Measurements from ENCODE around the gene HOOK1. TPM values are rescaled to one million over a fixed set of nuclear protein-coding genes. Genes with fewer than 3 reads are reported as not detected.

The HOOK1 gene
- polyA plus RNA-seq, 3 donors: not detected

DNA sequence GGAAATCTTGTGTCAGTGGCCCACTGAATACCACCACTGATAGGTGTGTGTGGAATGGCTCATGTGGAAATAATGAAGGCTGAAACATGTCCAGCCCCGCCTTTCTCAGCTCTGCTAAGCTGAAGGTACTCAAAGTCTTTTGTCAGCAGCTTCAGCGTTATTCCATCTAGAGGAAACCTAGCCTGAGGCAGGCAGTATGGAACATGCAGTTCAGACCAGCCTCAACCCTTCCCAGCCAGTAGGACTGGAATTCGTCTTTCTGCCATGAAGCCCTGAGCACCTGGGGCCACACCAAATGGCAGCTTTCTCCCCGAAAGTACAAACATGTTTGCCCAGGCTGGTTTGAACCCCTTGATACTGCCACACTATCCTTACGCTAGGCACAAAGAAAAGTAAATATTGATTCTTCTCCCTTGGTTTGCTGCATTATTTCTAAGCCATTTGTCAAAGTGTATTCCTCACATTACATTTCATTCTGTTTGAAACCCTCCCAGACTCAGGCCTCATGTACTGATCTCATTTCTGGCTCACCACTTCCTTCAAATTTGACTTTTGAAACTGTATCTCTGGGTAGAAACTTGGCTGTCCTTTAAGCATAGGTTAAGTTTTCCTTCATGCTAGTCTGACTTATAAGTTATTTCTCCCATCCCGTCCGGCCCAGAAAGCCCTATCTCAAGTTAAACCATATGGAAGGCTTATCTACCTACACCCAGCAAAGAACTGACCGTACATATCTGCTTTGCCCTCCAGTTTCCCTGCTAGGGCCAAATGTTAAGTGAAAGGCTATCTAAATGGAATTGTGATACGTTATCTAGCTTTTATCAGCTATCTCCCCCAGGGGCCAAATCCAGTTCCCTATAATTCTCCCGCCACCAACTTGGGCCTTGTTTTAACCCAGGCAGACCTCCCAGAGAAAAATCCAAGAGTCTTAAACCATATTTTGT is 45.7 kb upstream of the HOOK1 start:
- H3K4me1 Mint-ChIP-seq: peaks cover 2% of the 10 kb centered on the region
- Histone ChIP-seq H3K4me1 (ENCODE audit: control insufficient read depth in 1 of 2, insufficient read depth in 2 of 2, low read length in 2 of 2) (no peaks in the 10 kb centered on the region), H3K4me3 (replicated peaks in 1 of 3; ENCODE audit: low read depth in 2 of 3, low read length in 3 of 3) (no peak overlapping the region), H3K9me3 (replicated peaks in 1 of 2; ENCODE audit: control insufficient read depth in 1 of 2, insufficient read depth in 1 of 2, low read length in 2 of 2) (no peaks in the 10 kb centered on the region), H3K27me3 (ENCODE audit: control insufficient read depth in 2 of 2, insufficient read depth in 2 of 2, low read length in 2 of 2) (no peaks in the 10 kb centered on the region), H3K4me2 (replicated peaks; ENCODE audit: extremely low read depth, low read length, poor library complexity, severe bottlenecking) (no peak overlapping the region), H3K36me3 (replicated peaks in 1 of 2; ENCODE audit: control insufficient read depth in 1 of 2, insufficient read depth in 2 of 2, low read length in 2 of 2) (no peaks in the 10 kb centered on the region), H3K27ac (ENCODE audit: low read depth in 1 of 2, low read length in 2 of 2) (no peak overlapping the region), H3K79me2 (ENCODE audit: insufficient read depth, low read length) (no peaks in the 10 kb centered on the region), H3K9ac (ENCODE audit: insufficient read depth, low read length, poor library complexity, severe bottlenecking) (no peak overlapping the region), H2AFZ (ENCODE audit: insufficient read depth, low read depth, low read length, poor library complexity, severe bottlenecking) (no peak overlapping the region), H4K20me1 (ENCODE audit: insufficient read depth, low read length) (no peaks in the 10 kb centered on the region)
- H3K36me3 Mint-ChIP-seq: no peaks in the 10 kb centered on the region
- WGBS (ENCODE audit: insufficient coverage): 98% methylated on average over 4 of the region's 10 CpGs
- peaks cover 0 to 1% (median 0%) of the 10 kb centered on the region in 3 donors for H3K27me3 Mint-ChIP-seq (ENCODE audit: low read depth in 3 of 3)
- intact Hi-C loops (cut with micrococcal nuclease): no loop called here
- H3K4me3 Mint-ChIP-seq: no peak overlapping the region
- TF ChIP-seq CTCF (IDR thresholded peaks at IDR 0.05): no peak
- no peak for DNase-seq
- H3K9me3 Mint-ChIP-seq: no peaks in the 10 kb centered on the region
- no peak overlapping the region for H3K27ac Mint-ChIP-seq

DNA sequence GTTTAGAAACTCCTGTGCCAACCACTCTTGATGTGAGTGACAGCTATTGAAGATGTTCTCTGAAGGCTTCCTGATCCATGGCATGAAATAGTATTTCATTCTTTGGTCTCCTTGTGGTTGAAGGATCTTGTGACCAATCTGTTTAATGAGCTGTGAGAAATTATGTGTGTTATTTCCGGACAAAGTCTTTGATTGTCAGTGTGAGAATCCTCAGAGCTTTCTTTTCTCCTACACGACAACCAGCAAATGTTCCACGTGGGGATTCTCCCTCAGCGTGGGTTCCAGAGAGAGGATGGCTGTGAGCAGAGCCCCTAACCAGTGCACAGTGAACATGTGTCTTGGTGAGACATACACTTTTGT is 45.0 kb upstream of the HOOK1 start:
- DNase-seq: no peak
- H3K4me3 Mint-ChIP-seq: no peak overlapping the region
- no peak overlapping the region for H3K27ac Mint-ChIP-seq
- no CpG with 5 or more reads among the region's 4 CpGs for WGBS (ENCODE audit: insufficient coverage)
- H3K27ac ChIP-seq (ENCODE audit: low read depth in 1 of 2, low read length in 2 of 2): no peak overlapping the region
- no peak overlapping the region for H2AFZ ChIP-seq (ENCODE audit: insufficient read depth, low read depth, low read length, poor library complexity, severe bottlenecking)
- no peaks in the 10 kb centered on the region for H3K27me3 ChIP-seq (ENCODE audit: control insufficient read depth in 2 of 2, insufficient read depth in 2 of 2, low read length in 2 of 2)
- H3K4me2 ChIP-seq (replicated peaks; ENCODE audit: extremely low read depth, low read length, poor library complexity, severe bottlenecking): no peak overlapping the region
- H3K27me3 Mint-ChIP-seq (ENCODE audit: low read depth in 3 of 3): peaks cover 0 to 1% (median 0%) of the 10 kb centered on the region in 3 donors
- H3K4me1 ChIP-seq (ENCODE audit: control insufficient read depth in 1 of 2, insufficient read depth in 2 of 2, low read length in 2 of 2): no peaks in the 10 kb centered on the region
- peaks cover 2% of the 10 kb centered on the region for H3K4me1 Mint-ChIP-seq
- TF ChIP-seq CTCF (IDR thresholded peaks at IDR 0.05): no peak
- no peaks in the 10 kb centered on the region for H3K36me3 ChIP-seq (replicated peaks in 1 of 2; ENCODE audit: control insufficient read depth in 1 of 2, insufficient read depth in 2 of 2, low read length in 2 of 2)
- intact Hi-C loops (cut with micrococcal nuclease): no loop called here
- no peaks in the 10 kb centered on the region for H3K9me3 Mint-ChIP-seq
- no peaks in the 10 kb centered on the region for H3K79me2 ChIP-seq (ENCODE audit: insufficient read depth, low read length)
- no peak overlapping the region for H3K4me3 ChIP-seq (replicated peaks in 1 of 3; ENCODE audit: low read depth in 2 of 3, low read length in 3 of 3)
- H3K9ac ChIP-seq (ENCODE audit: insufficient read depth, low read length, poor library complexity, severe bottlenecking): no peak overlapping the region
- H3K9me3 ChIP-seq (replicated peaks in 1 of 2; ENCODE audit: control insufficient read depth in 1 of 2, insufficient read depth in 1 of 2, low read length in 2 of 2): no peaks in the 10 kb centered on the region
- H3K36me3 Mint-ChIP-seq: no peaks in the 10 kb centered on the region
- H4K20me1 ChIP-seq (ENCODE audit: insufficient read depth, low read length): no peaks in the 10 kb centered on the region
